NOMO-1 treated with DMSO at 0.1 percent for 48 hours (cell line): ENCODE results near the gene VSIG10L2.

Experiments used
- DNase-seq: peaks from one replicate; lab custom pipeline; 2025; ENCODE audit not compliant: unreplicated experiment; lab: John Stamatoyannopoulos, UW

VSIG10L2 gene

DNA sequence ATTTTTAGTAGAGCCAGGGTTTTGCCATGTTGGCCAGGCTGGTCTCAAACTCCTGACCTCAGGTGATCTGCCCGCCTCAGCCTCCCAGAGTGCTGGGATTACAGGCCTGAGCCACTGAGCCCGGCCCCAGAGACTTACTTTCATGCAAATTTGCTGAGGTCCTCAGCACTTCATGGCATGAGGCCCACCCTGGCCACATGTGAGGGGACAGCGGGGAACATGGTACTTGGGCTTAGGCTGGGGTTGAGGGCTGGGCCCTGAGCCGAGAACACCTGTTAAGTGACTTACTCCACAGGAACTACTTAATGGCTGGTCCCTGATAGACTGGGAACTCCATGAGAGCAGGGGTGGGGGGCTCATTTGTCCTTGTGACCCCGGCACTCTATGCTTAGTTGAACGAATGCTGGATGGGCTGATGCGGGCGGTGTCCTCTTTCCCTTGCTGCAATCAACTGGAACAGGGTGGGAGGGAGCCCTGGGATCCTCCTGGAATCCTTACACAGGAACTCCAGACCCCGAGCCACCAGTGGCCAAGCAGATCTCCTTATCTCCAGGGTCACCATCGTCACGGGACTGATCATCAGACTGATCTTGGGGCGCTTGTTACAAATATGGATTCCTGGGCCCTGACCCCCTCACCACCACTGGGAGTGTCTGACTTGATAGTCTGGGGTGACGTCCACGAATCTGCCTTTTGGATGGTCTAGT is 1.0 kb downstream of the VSIG10L2 start:
- no peak for DNase-seq

GRCh38 chr11:125947419-125948277 is 1.8 kb downstream of the VSIG10L2 start:
- no peak for DNase-seq

DNA sequence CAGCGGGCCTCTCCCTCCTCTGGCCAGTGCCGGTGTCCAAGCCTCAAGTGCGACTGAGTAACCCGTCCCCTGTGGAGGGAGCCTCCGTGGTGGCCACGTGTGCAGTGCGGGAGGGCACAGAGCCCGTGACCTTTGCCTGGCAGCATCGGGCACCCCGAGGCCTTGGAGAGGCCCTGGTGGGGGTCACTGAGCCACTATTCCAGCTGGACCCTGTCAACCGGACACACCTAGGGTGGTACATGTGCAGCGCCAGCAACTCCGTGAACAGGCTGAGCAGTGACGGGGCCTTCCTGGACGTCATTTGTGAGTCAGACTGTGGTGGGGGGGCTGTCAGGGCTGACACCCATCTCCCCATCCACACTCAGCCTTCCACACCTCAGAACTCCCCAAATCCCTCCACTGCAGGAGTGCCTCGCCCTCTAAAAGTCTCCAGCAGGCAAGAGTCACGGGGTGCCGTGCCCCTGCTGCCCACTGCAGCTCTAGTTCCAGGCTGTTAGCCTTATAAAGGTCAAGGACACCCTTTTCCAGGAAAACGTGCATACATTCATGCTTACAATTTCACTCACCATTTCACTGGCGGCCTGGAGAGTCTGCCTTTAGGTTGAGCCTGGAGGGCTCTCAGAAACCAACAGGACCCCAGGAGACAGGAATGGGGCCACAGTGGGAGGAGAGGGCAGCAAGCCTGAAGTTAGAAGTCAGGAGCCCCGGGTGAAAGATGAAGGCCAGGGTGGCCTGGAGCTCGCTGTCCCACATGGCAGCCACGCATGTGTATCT is 2.6 kb downstream of the VSIG10L2 start:
- no peak for DNase-seq

DNA sequence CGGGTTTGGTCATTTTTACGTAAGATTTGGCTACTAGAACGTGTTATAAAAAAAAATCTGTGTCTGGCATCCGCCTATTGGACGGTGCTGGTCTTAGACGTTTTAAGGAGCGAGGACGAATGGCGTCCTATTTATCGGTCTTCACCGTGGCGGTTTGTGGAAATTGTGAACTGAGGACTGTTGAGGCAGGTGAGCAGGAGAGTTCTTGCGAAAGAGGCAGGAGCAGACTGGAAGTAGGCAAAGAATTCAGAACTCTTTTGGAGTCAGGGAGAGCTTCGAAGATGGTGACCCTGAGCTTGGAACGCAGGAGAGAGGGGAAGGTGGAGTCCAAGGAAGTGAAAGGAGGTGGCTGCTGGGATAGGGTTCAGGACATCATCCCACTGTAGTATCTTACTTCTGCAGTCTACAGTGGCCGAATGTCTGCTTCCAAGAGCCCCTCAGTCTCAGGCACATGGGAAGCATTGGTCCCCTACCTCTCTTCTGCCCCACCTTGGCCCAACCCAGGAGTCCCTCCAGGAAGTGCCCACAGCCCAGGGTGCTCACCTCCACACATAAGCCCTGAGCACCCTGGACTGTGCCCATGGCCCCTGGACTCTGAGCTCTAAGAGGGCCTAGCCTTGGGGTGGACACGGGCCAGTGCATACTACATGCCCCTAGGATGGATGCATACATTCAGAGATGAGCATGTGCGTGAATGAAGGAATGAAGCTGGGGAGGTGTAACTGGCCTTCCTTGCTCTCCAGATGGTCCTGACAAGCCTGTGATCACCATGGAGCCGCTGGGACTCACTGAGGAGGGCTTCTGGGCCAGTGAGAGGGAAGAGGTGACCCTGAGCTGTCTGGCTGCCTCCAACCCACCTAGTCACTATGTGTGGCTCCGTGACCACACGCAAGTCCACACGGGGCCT is 3.7 kb downstream of the VSIG10L2 start:
- DNase-seq, result no peak

- no peak for DNase-seq
Measured at GRCh38 chr11:125950178-125950490, 4.3 kb downstream of the VSIG10L2 start.

DNA sequence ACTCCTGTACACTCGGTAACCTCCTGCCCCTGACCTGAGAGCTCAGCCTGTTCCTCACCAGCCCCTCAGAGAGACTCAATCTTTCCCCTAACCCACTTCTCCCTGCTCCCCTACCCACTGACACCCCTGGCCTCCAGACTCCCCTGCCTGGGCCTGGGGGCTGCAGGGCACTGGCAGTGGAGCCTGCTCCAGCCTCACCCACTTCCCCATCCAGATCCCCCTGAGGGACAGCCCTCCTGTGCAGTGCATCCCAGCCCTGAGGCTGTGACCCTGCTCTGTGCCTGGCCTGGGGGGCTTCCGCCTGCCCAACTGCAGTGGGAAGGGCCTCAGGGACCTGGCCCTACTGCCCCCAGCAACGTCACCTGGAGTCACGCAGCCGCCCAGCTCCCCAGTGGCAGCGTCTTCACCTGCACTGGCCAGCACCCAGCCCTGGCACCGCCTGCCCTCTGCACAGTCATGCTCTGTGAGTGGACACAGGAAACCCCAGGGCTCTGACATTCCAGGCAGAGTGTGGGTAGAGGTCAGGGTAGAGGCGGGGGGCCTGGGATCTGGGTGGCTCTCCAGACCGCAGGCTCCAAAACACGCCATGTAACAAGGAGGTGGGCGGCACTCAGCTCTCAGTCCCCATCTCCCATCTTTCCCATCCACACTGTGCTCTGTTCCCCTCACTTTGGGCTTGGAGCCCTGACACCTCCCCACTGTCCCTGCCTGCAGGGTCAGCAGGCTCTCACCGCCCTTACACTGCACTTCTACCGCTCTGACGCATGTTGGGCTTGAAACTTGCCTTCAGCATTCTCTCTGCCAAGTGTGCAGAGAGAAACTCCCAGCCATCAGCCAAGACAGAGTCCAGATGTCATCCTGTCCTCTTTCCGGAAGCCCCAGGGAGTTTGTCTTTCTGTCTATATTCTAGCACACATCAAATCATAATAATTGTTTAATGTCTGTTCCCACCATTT is 5.1 kb downstream of the VSIG10L2 start:
- no peak for DNase-seq

DNA sequence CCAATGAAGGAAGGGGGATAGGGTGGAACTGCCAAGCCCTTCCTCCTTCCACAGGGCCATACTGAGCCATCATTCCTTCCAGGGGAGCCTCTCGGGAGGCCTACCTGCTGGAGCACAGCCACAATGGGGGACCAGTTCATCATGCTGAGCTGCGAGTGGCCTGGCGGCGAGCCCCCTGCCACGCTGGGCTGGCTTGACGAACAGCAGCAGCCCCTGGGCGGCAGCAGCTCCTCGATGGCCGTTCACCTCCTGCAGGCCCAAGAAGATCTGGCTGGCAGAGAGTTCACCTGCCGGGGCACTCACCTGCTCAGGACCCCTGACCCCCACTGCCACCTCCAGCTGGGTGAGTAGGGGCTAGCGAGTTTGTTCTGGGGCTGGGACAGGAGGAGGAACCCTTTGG is 5.9 kb downstream of the VSIG10L2 start:
- no peak for DNase-seq

- DNase-seq, result no peak
Measured at GRCh38 chr11:125952559-125952958, 6.7 kb downstream of the VSIG10L2 start.

GRCh38 chr11:125952973-125953372 is 7.1 kb downstream of the VSIG10L2 start:
- no peak for DNase-seq

DNA sequence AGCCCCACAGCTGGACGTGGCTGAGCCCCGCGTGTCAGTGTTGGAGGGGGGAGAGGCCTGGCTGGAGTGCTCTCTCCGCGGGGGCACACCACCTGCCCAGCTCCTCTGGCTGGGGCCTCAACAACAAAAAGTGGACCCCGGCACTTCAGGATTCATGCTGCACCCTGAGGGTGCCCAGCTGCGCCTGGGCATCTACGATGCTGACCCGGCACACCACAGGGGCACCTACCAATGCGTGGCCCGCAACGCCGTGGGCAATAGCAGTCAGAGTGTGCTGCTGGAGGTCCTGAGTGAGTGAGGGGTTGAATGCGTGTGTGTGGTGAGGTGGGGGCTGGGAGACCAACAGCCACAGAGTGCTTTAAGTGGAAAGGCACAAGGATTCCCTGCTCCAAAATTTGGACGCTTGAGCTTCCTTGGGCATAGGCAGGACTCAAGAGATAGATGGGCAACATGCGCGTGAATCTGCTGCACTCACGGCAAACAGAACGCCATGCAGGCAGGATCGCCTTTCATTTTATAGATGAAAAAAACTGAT is 7.6 kb downstream of the VSIG10L2 start:
- DNase-seq, result no peak

DNA sequence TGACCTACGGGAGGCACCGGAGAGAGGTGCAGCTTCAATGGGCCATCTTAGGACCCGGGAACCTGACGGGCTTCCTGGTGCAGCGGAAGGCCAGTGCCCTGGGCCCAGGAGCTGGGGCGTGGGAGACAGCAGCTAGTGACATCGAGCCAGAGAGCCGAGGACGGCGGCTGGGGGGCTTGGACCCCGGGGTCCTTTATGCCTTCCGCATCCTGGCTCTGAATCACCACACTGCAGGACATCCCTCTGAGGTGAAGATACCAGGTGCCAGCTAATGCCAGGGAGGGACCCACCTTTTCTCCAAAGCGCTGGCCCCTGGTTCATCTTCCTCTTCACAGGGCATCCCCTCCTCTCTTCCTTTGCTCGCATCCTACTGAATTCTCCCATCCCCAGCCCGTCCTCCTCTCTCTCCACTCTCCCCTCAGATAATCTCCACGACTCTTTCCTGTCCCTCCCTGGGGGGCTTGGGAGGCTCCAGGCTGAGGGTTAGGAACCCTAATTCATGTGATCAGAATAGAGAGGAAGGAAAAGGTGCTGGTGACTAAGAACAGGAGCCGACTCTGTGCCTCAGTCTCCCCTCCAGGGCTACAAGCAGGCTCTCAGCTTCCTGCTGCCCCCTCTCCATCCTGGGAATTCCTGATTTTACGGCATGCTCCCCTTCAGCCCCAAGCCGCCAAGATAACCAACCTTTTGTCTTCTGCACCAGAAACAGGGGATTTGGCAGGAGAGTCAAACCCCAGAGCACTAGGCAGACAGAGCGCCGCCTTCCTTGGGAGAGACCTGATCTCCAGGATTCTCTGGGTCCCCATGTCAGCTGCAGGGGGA is 8.5 kb downstream of the VSIG10L2 start:
- DNase-seq, result no peak

GRCh38 chr11:125954945-125955640 is 9.2 kb downstream of the VSIG10L2 start:
- no peak for DNase-seq

- no peak for DNase-seq
Measured at GRCh38 chr11:125955856-125956255, 10.0 kb downstream of the VSIG10L2 start.

- DNase-seq, result no peak
Measured at GRCh38 chr11:125956391-125957134, 10.7 kb downstream of the VSIG10L2 start.

- DNase-seq, result no peak
Measured at GRCh38 chr11:125957618-125958332, 11.9 kb downstream of the VSIG10L2 start.

DNA sequence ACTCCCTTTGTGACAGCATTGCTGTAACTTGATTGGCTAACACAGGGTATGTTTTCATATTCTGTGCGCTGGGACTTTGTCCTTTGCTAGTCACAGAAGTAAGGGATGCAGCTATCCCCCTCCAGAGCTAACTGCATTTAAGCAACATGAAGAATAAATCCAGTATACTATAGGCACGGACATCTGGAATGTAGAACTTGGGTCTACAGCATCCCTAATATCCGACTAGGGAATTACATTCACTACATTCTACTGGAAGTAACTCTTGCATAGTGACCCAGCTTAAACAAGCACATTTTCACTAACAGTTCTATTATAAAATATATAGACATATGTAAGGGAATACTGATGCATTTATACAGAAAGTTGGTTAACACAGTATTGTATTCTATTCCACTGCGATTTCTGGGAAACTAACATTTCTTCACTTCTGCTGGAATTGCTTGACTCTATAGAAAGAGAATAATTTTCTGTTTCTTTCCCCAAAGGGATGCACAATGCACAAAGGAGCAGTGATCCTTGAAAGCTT is 13.1 kb downstream of the VSIG10L2 start:
- DNase-seq, result no peak
